DOHH2 (cell line): ENCODE measurements around the gene LNX1.

Experiments used
- H3F3A ChIP-seq: fragments of 200-600 bp; sonication (generic), shearing (Covaris generic); 2 replicates; pipeline ENCODE4 v1.6.0; 2016; ENCODE audit warnings: antibody characterized with exemption, mild to moderate bottlenecking; ENCODE audit not compliant: control insufficient read depth, insufficient read depth
- H3K27ac ChIP-seq: fragments of 200-600 bp; sonication (generic); 2 replicates; pipeline ENCODE4 v1.5.1; 2014; ENCODE audit warnings: low read depth, mild to moderate bottlenecking, low read length, moderate library complexity
- H3K27me3 ChIP-seq: fragments of 200-600 bp; sonication (generic); 2 replicates; pipeline ENCODE4 v1.6.1; 2014; ENCODE audit warnings: mild to moderate bottlenecking, low read length, mixed read lengths; ENCODE audit not compliant: control insufficient read depth
- H3K36me3 ChIP-seq: fragments of 200-600 bp; sonication (generic); 2 replicates; pipeline ENCODE4 v1.6.1; 2014; ENCODE audit warnings: mild to moderate bottlenecking, low read length, moderate library complexity, mixed read lengths; ENCODE audit not compliant: control insufficient read depth
- H3K4me1 ChIP-seq: fragments of 200-600 bp; sonication (generic); 2 replicates; pipeline ENCODE4 v1.6.1; 2014; ENCODE audit warnings: mild to moderate bottlenecking, low read length, mixed read lengths; ENCODE audit not compliant: control insufficient read depth
- H3K4me2 ChIP-seq: fragments of 200-600 bp; sonication (generic); 2 replicates; pipeline ENCODE4 v1.6.0; 2014; ENCODE audit warnings: mild to moderate bottlenecking, low read length, moderate library complexity
- H3K4me3 ChIP-seq: fragments of 200-600 bp; sonication (generic); 2 replicates; pipeline ENCODE4 v1.5.1; 2014; ENCODE audit warnings: mild to moderate bottlenecking, low read length, mixed read lengths
- H3K79me2 ChIP-seq: fragments of 200-600 bp; sonication (generic); 2 replicates; pipeline ENCODE4 v1.6.1; 2014; ENCODE audit warnings: mild to moderate bottlenecking, low read length, mixed read lengths; ENCODE audit not compliant: control insufficient read depth
- H3K9me2 ChIP-seq: fragments of 200-600 bp; sonication (generic); replicated peaks from 2 replicates; pipeline ENCODE4 v1.6.1; 2014; ENCODE audit warnings: mild to moderate bottlenecking, low read length, mixed read lengths; ENCODE audit not compliant: control insufficient read depth
- H3K9me3 ChIP-seq: fragments of 200-600 bp; sonication (generic); 2 replicates; pipeline ENCODE4 v1.6.1; 2014; ENCODE audit warnings: antibody characterized with exemption, low read length, mixed read lengths; ENCODE audit not compliant: control insufficient read depth, insufficient read depth
- H4K20me1 ChIP-seq: fragments of 200-600 bp; sonication (generic); 2 replicates; pipeline ENCODE4 v1.6.0; 2014; ENCODE audit warnings: low read depth, mild to moderate bottlenecking, antibody characterized with exemption, low read length, moderate library complexity; ENCODE audit not compliant: control insufficient read depth, insufficient read depth
- CTCF ChIP-seq: fragments of 200-600 bp; sonication (generic); IDR thresholded peaks from one replicate; pipeline ENCODE4 v1.5.1; 2014; ENCODE audit warnings: antibody characterized with exemption, mild to moderate bottlenecking, low read depth, low read length; ENCODE audit not compliant: poor library complexity, severe bottlenecking
- EZH2phosphoT487 ChIP-seq: fragments of 200-600 bp; sonication (generic); IDR thresholded peaks from 2 replicates; pipeline ENCODE4 v1.6.1; 2017; ENCODE audit warnings: borderline replicate concordance, mild to moderate bottlenecking, antibody characterized with exemption, low read length, moderate library complexity, mixed read lengths

Gene LNX1

GRCh38 chr4:53583513-53583912, 7.8 kb downstream of the LNX1 start:
- Histone ChIP-seq H3K9me2 (no peaks in the 10 kb centered on the region), H4K20me1 (no peaks in the 10 kb centered on the region), H3F3A (no peaks in the 10 kb centered on the region), H3K36me3 (no peaks in the 10 kb centered on the region), H3K9me3 (no peaks in the 10 kb centered on the region), H3K27ac (no peak overlapping the region), H3K4me2 (no peak overlapping the region), H3K4me1 (no peaks in the 10 kb centered on the region), H3K79me2 (no peaks in the 10 kb centered on the region), H3K4me3 (no peak overlapping the region), H3K27me3 (no peaks in the 10 kb centered on the region)
- TF ChIP-seq EZH2phosphoT487: no peak
- no peak for TF ChIP-seq CTCF

DNA sequence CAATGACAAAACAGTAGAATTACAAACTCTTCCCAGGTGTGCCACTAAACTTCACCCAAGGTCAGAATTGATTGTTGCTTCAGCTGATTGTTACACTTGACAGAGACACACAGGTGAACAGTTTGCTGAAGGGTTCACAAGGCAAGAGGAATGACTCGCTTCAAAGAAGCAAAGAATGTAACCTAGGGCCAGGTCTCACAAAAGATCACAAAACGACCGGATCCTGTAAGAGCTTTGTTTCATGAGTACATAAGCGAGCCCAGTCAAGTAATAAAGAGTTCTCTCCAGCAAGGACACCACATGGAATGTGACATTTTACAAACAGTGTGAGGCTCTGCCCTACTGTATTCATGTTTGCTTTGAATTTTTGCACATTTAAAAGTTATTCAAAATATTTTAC, 9.1 kb downstream of the LNX1 start:
- Histone ChIP-seq H3F3A (no peaks in the 10 kb centered on the region), H3K9me2 (no peaks in the 10 kb centered on the region), H3K4me3 (no peak overlapping the region), H4K20me1 (no peaks in the 10 kb centered on the region), H3K9me3 (no peaks in the 10 kb centered on the region), H3K27ac (no peak overlapping the region), H3K79me2 (no peaks in the 10 kb centered on the region), H3K4me2 (no peak overlapping the region), H3K27me3 (no peaks in the 10 kb centered on the region), H3K36me3 (no peaks in the 10 kb centered on the region), H3K4me1 (no peaks in the 10 kb centered on the region)
- TF ChIP-seq CTCF: no peak
- no peak for TF ChIP-seq EZH2phosphoT487

DNA sequence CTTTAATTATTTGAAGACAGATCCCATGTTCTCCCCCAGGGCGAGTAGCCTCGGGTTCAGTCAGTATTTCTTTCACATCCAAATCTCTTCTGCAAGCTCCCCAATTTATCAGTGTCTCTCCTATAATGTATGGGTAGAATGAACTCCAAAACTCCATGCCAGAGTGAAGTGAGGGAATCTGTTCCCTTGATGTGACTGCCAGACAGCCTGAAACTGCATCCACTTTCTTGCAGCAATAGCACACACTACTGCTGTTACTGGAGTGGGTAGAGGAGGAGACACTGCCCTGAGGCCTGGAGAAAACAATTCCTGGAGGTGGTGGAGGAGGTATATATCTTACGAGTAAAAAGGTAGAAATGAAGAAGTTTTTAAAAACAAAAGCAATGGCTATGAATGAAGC, 11.0 kb downstream of the LNX1 start:
- no peak overlapping the region for H3K27ac ChIP-seq
- no peaks in the 10 kb centered on the region for H3F3A ChIP-seq
- no peaks in the 10 kb centered on the region for H3K9me2 ChIP-seq
- H4K20me1 ChIP-seq: no peaks in the 10 kb centered on the region
- no peak overlapping the region for H3K4me2 ChIP-seq
- H3K4me3 ChIP-seq: no peak overlapping the region
- no peaks in the 10 kb centered on the region for H3K36me3 ChIP-seq
- TF ChIP-seq CTCF (no peak), EZH2phosphoT487 (no peak)
- no peaks in the 10 kb centered on the region for H3K27me3 ChIP-seq
- H3K79me2 ChIP-seq: no peaks in the 10 kb centered on the region
- no peaks in the 10 kb centered on the region for H3K9me3 ChIP-seq
- no peaks in the 10 kb centered on the region for H3K4me1 ChIP-seq

DNA sequence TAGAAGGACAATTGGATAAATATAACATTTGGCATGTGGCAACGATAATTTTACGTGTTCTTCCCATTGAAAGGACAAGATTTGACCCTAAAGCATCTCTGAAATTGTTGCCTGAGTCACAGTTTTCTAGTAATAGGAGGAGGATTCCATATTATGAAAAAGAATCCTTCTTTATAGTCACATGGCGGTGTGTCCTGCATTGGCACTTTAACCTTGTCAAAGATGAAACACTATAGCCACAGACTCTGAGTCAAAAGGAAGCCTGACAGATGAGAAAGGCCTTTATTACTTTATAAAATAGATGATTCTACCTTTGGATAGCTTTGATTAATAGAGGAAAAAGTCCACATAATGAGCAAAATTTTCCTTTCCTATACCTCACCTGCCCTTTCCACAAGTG, 11.5 kb downstream of the LNX1 start:
- Histone ChIP-seq H3K4me1 (no peaks in the 10 kb centered on the region), H3F3A (no peaks in the 10 kb centered on the region), H3K36me3 (no peaks in the 10 kb centered on the region), H3K9me3 (no peaks in the 10 kb centered on the region), H3K27ac (no peak overlapping the region), H3K27me3 (no peaks in the 10 kb centered on the region), H4K20me1 (no peaks in the 10 kb centered on the region), H3K9me2 (no peaks in the 10 kb centered on the region), H3K4me2 (no peak overlapping the region), H3K4me3 (no peak overlapping the region), H3K79me2 (no peaks in the 10 kb centered on the region)
- no peak for TF ChIP-seq CTCF
- no peak for TF ChIP-seq EZH2phosphoT487
